ENCODE data around the gene OR2L8.

The OR2L8 gene

GRCh38 chr1:247966532-247967204 is 18.0 kb downstream of the OR2L8 start:
- no peak for DNase-seq (ENCODE audit: low read depth in 2 of 2)

DNA sequence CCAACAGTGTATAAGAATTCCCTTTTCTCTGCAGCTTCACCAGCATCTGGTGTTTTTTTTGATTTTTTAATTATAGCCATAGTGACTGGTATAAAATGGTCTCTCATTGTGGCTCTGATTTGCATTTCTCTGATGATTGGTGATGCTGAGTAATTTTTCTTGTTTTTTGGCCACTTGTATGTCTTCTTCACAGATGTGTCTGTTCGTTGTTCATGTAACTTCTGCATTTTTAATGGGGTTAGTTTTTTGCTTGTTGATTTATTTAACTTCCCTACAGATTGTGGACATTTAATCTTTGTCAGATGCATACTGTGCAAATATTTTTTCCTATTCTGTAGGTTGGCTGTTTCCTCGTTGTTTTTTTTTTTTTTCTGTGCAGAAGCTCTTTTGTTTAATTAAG is 44.3 kb downstream of the OR2L8 start:
- no peak for DNase-seq (ENCODE audit: low read depth in 2 of 2)

- DNase-seq (ENCODE audit: low read depth in 2 of 2): no peak
Observed at GRCh38 chr1:247998811-247999210, 50.2 kb downstream of the OR2L8 start.
